Esophagus mucosa (tissue), 1 donor: ENCODE data around the gene OR12D3. TPM values are rescaled to one million over a fixed set of nuclear protein-coding genes. Genes with fewer than 3 reads are reported as not detected.
"Not testable (repeated sequence)": the region's sequence is repeated elsewhere in the genome, so short reads cannot be mapped to it uniquely, and the experiment has no call there.

Experiments used
- ATAC-seq: fragments of 200-7000 bp; cut with Tn5 transposase; one replicate; pipeline ENCODE4 v1.9.1; 2020
- total RNA-seq: library from RNA; stranded (reverse); gene quantifications from one replicate; pipeline ENCODE4 v1.2.4, GENCODE V29; 2023
- donor health status: DM: yes; HTN: yes; CAD: no.

The OR12D3 gene
- total RNA-seq: not detected

- no peak for ATAC-seq
Observed at GRCh38 chr6:29375191-29375590, at the start of gene OR12D3. TSS of gene OR12D3 (minus strand) at chr6:29375291. CDS start at chr6:29375287, 4 bp downstream.

GRCh38 chr6:29424575-29424974 lies 49.5 kb upstream of the OR12D3 start:
- no peak for ATAC-seq

GRCh38 chr6:29424168-29424567 lies 49.1 kb upstream of the OR12D3 start:
- ATAC-seq: no peak

- no peak for ATAC-seq
Observed at GRCh38 chr6:29419516-29419915, 44.4 kb upstream of the OR12D3 start.

GRCh38 chr6:29414588-29414987 lies 39.5 kb upstream of the OR12D3 start, which contains the start of gene OR12D1:
TSS of gene OR12D1 (plus strand) at chr6:29414928.
- ATAC-seq: no peak

- no peak for ATAC-seq
Observed at GRCh38 chr6:29403801-29404200, 28.7 kb upstream of the OR12D3 start.

- no peak for ATAC-seq
Observed at GRCh38 chr6:29399525-29399924, 24.4 kb upstream of the OR12D3 start.

- ATAC-seq: no peak
Observed at GRCh38 chr6:29395331-29395730, 20.2 kb upstream of the OR12D3 start, which contains the start of gene OR12D2. TSS of gene OR12D2 (plus strand) at chr6:29395631. CDS start at chr6:29396700, 1,069 bp downstream.

- ATAC-seq: no peak
Observed at GRCh38 chr6:29388533-29388932, 13.4 kb upstream of the OR12D3 start.

- ATAC-seq: no peak
Observed at GRCh38 chr6:29376003-29376402, 912 bp upstream of the OR12D3 start.

- ATAC-seq: no peak
Observed at GRCh38 chr6:29368765-29369164, 6.3 kb downstream of the OR12D3 start, which contains the start of gene OR5V1. TSS of gene OR5V1 (minus strand) at chr6:29368865. CDS start at chr6:29356195, 12,670 bp downstream.

- no peak for ATAC-seq
Observed at GRCh38 chr6:29355603-29356002, 19.5 kb downstream of the OR12D3 start.

GRCh38 chr6:29354980-29355379 lies 20.1 kb downstream of the OR12D3 start:
- no peak for ATAC-seq

- not testable (repeated sequence) for ATAC-seq
Observed at GRCh38 chr6:29349348-29349747, 25.7 kb downstream of the OR12D3 start.

- ATAC-seq: no peak
Observed at GRCh38 chr6:29345380-29345779, 29.7 kb downstream of the OR12D3 start.

GRCh38 chr6:29336269-29336668 lies 38.8 kb downstream of the OR12D3 start:
- no peak for ATAC-seq

- no peak for ATAC-seq
Observed at GRCh38 chr6:29332676-29333075, 42.4 kb downstream of the OR12D3 start.

- no peak for ATAC-seq
Observed at GRCh38 chr6:29325777-29326176, 49.3 kb downstream of the OR12D3 start.

Other genes with a start within 250 kb of the OR12D3 start
- not detected for gene OR2J2, start 204.4 kb downstream of the OR12D3 start, total RNA-seq
- not detected for gene OR14J1, start 73.6 kb downstream of the OR12D3 start, total RNA-seq
- not detected for gene OR5V1, start 6.4 kb downstream of the OR12D3 start, total RNA-seq
- gene OR12D2, start 20.3 kb upstream of the OR12D3 start, total RNA-seq: not detected
- not detected for gene OR12D1, start 39.6 kb upstream of the OR12D3 start, total RNA-seq
- gene OR10C1, start 64.0 kb upstream of the OR12D3 start, total RNA-seq: not detected
- not detected for gene OR11A1, start 81.8 kb upstream of the OR12D3 start, total RNA-seq
- gene OR2H1, start 81.9 kb upstream of the OR12D3 start, total RNA-seq: not detected
- gene MAS1L, start 112.7 kb upstream of the OR12D3 start, total RNA-seq: not detected
- 1.00 TPM for gene UBD, start 184.4 kb upstream of the OR12D3 start, total RNA-seq
- not detected for gene OR2H2, start 209.8 kb upstream of the OR12D3 start, total RNA-seq